Measurements from ENCODE around the gene ADAM17. TPM values are rescaled to one million over a fixed set of nuclear protein-coding genes. Genes with fewer than 3 reads are reported as not detected.
A peak's percentile ranks its signal among the peaks of the same experiment; 100 is the strongest.

The ADAM17 gene
- total RNA-seq, 1 donor from 2014 or later, result 16.4 TPM

DNA sequence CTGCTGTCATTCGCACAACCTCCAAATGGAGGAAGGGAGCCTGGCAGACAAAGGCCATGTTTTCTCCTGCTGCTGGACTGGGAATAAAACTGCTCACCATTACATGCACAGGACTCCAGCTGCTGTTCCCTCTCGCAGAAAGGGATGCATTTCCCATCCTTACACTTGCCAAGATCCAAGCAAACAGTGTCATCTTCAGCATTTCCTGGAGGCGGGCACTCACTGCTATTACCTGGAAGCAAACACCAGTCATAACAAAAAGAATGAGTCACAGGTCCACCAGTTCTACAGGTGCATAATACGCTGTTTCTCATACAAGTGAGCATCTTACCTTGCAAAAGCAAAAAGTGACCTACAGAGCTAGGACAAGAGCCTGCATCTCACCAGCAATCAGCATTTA is 58.6 kb downstream of the ADAM17 start:
- no peaks in the 10 kb centered on the region for H3K9me3 ChIP-seq
- no peaks in the 10 kb centered on the region for H3K27me3 ChIP-seq
- H3K4me3 ChIP-seq, result no peak overlapping the region
- TF ChIP-seq, protein P1, sequence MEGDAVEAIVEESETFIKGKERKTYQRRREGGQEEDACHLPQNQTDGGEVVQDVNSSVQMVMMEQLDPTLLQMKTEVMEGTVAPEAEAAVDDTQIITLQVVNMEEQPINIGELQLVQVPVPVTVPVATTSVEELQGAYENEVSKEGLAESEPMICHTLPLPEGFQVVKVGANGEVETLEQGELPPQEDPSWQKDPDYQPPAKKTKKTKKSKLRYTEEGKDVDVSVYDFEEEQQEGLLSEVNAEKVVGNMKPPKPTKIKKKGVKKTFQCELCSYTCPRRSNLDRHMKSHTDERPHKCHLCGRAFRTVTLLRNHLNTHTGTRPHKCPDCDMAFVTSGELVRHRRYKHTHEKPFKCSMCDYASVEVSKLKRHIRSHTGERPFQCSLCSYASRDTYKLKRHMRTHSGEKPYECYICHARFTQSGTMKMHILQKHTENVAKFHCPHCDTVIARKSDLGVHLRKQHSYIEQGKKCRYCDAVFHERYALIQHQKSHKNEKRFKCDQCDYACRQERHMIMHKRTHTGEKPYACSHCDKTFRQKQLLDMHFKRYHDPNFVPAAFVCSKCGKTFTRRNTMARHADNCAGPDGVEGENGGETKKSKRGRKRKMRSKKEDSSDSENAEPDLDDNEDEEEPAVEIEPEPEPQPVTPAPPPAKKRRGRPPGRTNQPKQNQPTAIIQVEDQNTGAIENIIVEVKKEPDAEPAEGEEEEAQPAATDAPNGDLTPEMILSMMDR (IDR thresholded peaks at IDR 0.05), result no peak
- no peak for DNase-seq (ENCODE audit: low spot score in 2 of 2)
- H3K27ac ChIP-seq, result no peak overlapping the region
- H3K36me3 ChIP-seq, result peaks cover 31 to 54% of the 10 kb centered on the region in 2 donors
- intact Hi-C loops (cut with DNase I), result no loop called here
- H3K4me1 ChIP-seq, result peaks cover 0 to 14% of the 10 kb centered on the region in 2 donors

GRCh38 chr2:9494081-9494480 is 61.5 kb downstream of the ADAM17 start:
- Histone ChIP-seq H3K27ac (peak overlapping the region in 1 of 2 donors; percentile 5), H3K4me3 (no peak overlapping the region), H3K9me3 (no peaks in the 10 kb centered on the region), H3K4me1 (peaks cover 0 to 12% of the 10 kb centered on the region in 2 donors), H3K27me3 (no peaks in the 10 kb centered on the region), H3K36me3 (peaks cover 50 to 76% of the 10 kb centered on the region in 2 donors)
- TF ChIP-seq, protein P1 (IDR thresholded peaks at IDR 0.05), result no peak
- no peak for DNase-seq (ENCODE audit: low spot score in 2 of 2)
- intact Hi-C loops (cut with DNase I), result loop anchor here (5.0 kb wide), 1 partner anchor 53 kb away; no protein-coding TSS in a partner anchor

- intact Hi-C loops (cut with DNase I), result loop anchor here (5.0 kb wide), 1 partner anchor 54 kb away; no protein-coding TSS in a partner anchor
- H3K4me1 ChIP-seq, result peaks cover 0 to 6% of the 10 kb centered on the region in 2 donors
- H3K36me3 ChIP-seq, result peaks cover 51 to 82% of the 10 kb centered on the region in 2 donors
- no peak overlapping the region for H3K27ac ChIP-seq
- TF ChIP-seq, protein P1 (IDR thresholded peaks at IDR 0.05), result no peak
- no peaks in the 10 kb centered on the region for H3K27me3 ChIP-seq
- no peak overlapping the region for H3K4me3 ChIP-seq
- no peak for DNase-seq (ENCODE audit: low spot score in 2 of 2)
- H3K9me3 ChIP-seq, result no peaks in the 10 kb centered on the region
Measured at GRCh38 chr2:9493478-9493877, 62.2 kb downstream of the ADAM17 start.

DNA sequence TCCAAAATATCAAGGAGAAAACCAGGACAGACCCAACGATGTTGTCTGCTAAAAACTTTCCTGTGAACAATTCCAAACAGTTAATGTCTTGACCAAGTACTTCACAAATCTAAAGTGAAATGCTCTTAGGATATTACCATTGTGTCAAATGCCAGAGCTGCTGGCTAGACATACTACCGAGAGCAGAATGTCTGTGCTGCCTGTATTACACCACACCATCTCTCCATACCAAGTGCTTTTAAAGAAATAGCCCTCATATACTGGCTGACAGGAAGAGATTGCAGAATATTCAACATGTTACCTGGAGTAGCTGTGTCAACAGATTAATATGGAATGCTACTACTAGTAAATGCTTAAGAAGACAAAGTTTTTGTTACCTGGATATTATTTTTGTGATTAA is 62.7 kb downstream of the ADAM17 start:
- Histone ChIP-seq H3K4me3 (no peak overlapping the region), H3K27ac (no peak overlapping the region), H3K36me3 (peaks cover 56 to 88% of the 10 kb centered on the region in 2 donors), H3K9me3 (no peaks in the 10 kb centered on the region), H3K27me3 (no peaks in the 10 kb centered on the region), H3K4me1 (peaks cover 0 to under 1% of the 10 kb centered on the region in 2 donors)
- DNase-seq (ENCODE audit: low spot score in 2 of 2), result no peak
- TF ChIP-seq, protein P1 (IDR thresholded peaks at IDR 0.05), result no peak
- intact Hi-C loops (cut with DNase I), result loop anchor here (5.0 kb wide), 1 partner anchor 54 kb away; no protein-coding TSS in a partner anchor

DNA sequence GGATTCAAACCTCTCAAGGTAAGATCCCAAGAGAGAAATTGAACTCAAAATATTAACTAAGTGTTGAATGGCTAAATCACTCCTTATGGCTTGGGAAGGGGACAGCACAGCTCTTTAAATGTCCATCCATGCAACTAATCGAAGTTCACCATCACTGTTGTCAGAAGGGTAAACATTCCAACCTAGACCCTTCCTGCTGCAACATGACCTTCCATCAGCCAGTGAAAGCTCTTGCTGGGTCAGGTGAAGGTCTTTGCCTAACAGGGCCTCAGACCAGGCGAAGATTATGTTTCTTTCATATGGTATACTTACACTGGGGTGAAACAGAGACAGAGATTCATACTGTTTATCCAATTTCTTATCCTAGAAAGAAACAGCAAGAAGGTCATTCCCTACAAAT is 64.8 kb downstream of the ADAM17 start:
- Histone ChIP-seq H3K36me3 (peaks cover 65 to 92% of the 10 kb centered on the region in 2 donors), H3K9me3 (no peaks in the 10 kb centered on the region), H3K27ac (no peak overlapping the region), H3K27me3 (no peaks in the 10 kb centered on the region), H3K4me1 (no peaks in the 10 kb centered on the region), H3K4me3 (no peak overlapping the region)
- no peak for DNase-seq (ENCODE audit: low spot score in 2 of 2)
- intact Hi-C loops (cut with DNase I), result loop anchor here (5.0 kb wide), 1 partner anchor 57 kb away; no protein-coding TSS in a partner anchor
- TF ChIP-seq, protein P1 (IDR thresholded peaks at IDR 0.05), result no peak
